ENCODE measurements around the gene MGAT5.

DNA sequence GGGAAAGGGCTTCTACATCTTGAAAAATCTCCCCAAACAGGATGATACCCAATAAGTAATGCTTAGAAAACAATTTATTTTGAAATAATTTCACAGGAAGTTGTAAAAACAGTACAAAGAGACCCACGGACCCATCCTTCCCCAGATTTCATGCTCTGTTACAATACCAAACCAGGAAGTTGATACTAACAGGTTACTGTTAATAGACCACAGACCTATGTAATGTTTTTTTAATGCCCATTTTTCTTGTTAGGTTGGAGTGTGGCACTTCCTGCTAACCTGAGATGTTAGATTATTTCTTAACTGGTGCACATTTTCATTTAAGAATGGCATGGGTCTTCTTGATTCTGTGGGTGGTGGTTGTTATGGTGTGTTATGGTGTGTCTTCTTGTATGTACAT is 21.4 kb upstream of the MGAT5 start:
- TF ChIP-seq, protein P1, sequence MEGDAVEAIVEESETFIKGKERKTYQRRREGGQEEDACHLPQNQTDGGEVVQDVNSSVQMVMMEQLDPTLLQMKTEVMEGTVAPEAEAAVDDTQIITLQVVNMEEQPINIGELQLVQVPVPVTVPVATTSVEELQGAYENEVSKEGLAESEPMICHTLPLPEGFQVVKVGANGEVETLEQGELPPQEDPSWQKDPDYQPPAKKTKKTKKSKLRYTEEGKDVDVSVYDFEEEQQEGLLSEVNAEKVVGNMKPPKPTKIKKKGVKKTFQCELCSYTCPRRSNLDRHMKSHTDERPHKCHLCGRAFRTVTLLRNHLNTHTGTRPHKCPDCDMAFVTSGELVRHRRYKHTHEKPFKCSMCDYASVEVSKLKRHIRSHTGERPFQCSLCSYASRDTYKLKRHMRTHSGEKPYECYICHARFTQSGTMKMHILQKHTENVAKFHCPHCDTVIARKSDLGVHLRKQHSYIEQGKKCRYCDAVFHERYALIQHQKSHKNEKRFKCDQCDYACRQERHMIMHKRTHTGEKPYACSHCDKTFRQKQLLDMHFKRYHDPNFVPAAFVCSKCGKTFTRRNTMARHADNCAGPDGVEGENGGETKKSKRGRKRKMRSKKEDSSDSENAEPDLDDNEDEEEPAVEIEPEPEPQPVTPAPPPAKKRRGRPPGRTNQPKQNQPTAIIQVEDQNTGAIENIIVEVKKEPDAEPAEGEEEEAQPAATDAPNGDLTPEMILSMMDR (IDR thresholded peaks at IDR 0.05): no peak
- TF ChIP-seq POLR2A (IDR thresholded peaks at IDR 0.05): no peak
- no peak for TF ChIP-seq EP300 (IDR thresholded peaks at IDR 0.05)
